ENCODE measurements around the gene BLID. TPM values are rescaled to one million over a fixed set of nuclear protein-coding genes. Genes with fewer than 3 reads are reported as not detected.

The BLID gene
- total and polyA plus RNA-seq, 10 of the 15 experiments (the other 5 are each of a cell fraction or from before 2014, with no cell fraction given): not detected

GRCh38 chr11:122123263-122123929 is 7.4 kb upstream of the BLID start:
- no peaks in the 10 kb centered on the region for H3K9me3 ChIP-seq (replicated peaks; ENCODE audit: control insufficient read depth, insufficient read depth, low read length)
- WGBS (ENCODE audit: insufficient coverage, insufficient replicate concordance, low lambda C conversion rate, missing lambda C conversion rate): 40% methylated on average over 3 of the region's 3 CpGs
- no peak overlapping the region for H3K4me3 ChIP-seq
- H3K4me2 ChIP-seq (ENCODE audit: control insufficient read depth, insufficient read depth): no peak overlapping the region
- H2AFZ ChIP-seq (ENCODE audit: control insufficient read depth, low read depth, low read length): no peak overlapping the region
- H3K27ac ChIP-seq (ENCODE audit: control insufficient read depth, insufficient read depth): no peak overlapping the region
- no peaks in the 10 kb centered on the region for H3K4me1 ChIP-seq (ENCODE audit: control insufficient read depth, insufficient read depth, low read length)
- no peaks in the 10 kb centered on the region for H3K36me3 ChIP-seq (ENCODE audit: control insufficient read depth in 2 of 2, insufficient read depth in 2 of 2, low read length in 1 of 2)
- ChIA-PET SMC1A (ENCODE audit: uncharacterized antibody, unreplicated experiment) (no interaction called here), RAD21 (ENCODE audit: unreplicated experiment) (no interaction called here), CTCF (interaction anchor here (0.6 kb wide), 1 partner anchor 452 kb away, joined by 3 read pairs; no protein-coding TSS in a partner anchor), POLR2A (no interaction called here)
- no peak for ATAC-seq
- no peak overlapping the region for H3K9ac ChIP-seq (ENCODE audit: control insufficient read depth, insufficient read depth, low read length)
- H3K27me3 ChIP-seq (replicated peaks in 1 of 2; ENCODE audit: control insufficient read depth in 2 of 2, insufficient read depth in 2 of 2, low read length in 1 of 2): no peaks in the 10 kb centered on the region; a peak in 1 of 4 replicates
- no TSS peak for BruUV-seq (replicated peaks)
- TF ChIP-seq CBX5 (IDR thresholded peaks at IDR 0.05; ENCODE audit: low read depth) (no peak), CHD2 (IDR thresholded peaks at IDR 0.05; ENCODE audit: borderline replicate concordance, low read depth, low read length) (no peak), EZH2 (IDR thresholded peaks at IDR 0.05; ENCODE audit: borderline replicate concordance, control insufficient read depth, low read depth, low read length) (no peak), NRF1 (conservative IDR thresholded peaks at IDR 0.05; ENCODE audit: low read depth, low read length) (no peak), HCFC1 (IDR thresholded peaks at IDR 0.05; ENCODE audit: low read length) (no peak), KAT2A (conservative IDR thresholded peaks at IDR 0.05; ENCODE audit: control insufficient read depth, low read depth, low read length) (no peak), DPF2 (IDR thresholded peaks at IDR 0.05) (no peak), IRF5 (IDR thresholded peaks at IDR 0.05; ENCODE audit: borderline replicate concordance) (no peak), ZNF592 (IDR thresholded peaks at IDR 0.05) (no peak), ZNF24 (IDR thresholded peaks at IDR 0.05) (no peak), ZNF217 (IDR thresholded peaks at IDR 0.05) (no peak), PAX8 (IDR thresholded peaks at IDR 0.05) (no peak)
- no peak for DNase-seq (ENCODE audit: low read depth, low spot score)
- intact Hi-C loops (cut with micrococcal nuclease; ENCODE audit: unreplicated experiment) (no loop called here), in situ Hi-C loops (cut with MboI) (no loop called here)
- FAIRE-seq: no peak
- H4K20me1 ChIP-seq (ENCODE audit: control insufficient read depth, insufficient read depth): no peaks in the 10 kb centered on the region; the same call in 1 of the 2 replicates
- H3K79me2 ChIP-seq (ENCODE audit: control insufficient read depth, insufficient read depth, low read length): no peaks in the 10 kb centered on the region
